ENCODE measurements around the gene TRIM2. TPM values are rescaled to one million over a fixed set of nuclear protein-coding genes. Genes with fewer than 3 reads are reported as not detected.

Gene TRIM2
- total and polyA plus RNA-seq, 3 donors from 2014 or later = 6.1 to 12.8 (median 10.7) TPM

- H3K27me3 ChIP-seq = no peaks in the 10 kb centered on the region
- DNase-seq = no peak
- no peaks in the 10 kb centered on the region for H3K36me3 ChIP-seq (ENCODE audit: low read depth, missing control alignments)
- H3K4me3 ChIP-seq = no peak overlapping the region
- H3K9me3 ChIP-seq = no peaks in the 10 kb centered on the region
- intact Hi-C loops (cut with DNase I; ENCODE audit: low total_unique reads) = no loop called here
- 76 to 82% methylated on average over 1 of the region's 1 CpG for WGBS, 2 donors
- no peak for TF ChIP-seq POLR2A (IDR thresholded peaks at IDR 0.05)
- no peak for TF ChIP-seq CTCF (IDR thresholded peaks at IDR 0.05)
- H3K27ac ChIP-seq = no peak overlapping the region
- H3K4me1 ChIP-seq = peaks cover 11% of the 10 kb centered on the region
Observed at GRCh38 chr4:153294631-153295030, 90.4 kb downstream of the TRIM2 start.

DNA sequence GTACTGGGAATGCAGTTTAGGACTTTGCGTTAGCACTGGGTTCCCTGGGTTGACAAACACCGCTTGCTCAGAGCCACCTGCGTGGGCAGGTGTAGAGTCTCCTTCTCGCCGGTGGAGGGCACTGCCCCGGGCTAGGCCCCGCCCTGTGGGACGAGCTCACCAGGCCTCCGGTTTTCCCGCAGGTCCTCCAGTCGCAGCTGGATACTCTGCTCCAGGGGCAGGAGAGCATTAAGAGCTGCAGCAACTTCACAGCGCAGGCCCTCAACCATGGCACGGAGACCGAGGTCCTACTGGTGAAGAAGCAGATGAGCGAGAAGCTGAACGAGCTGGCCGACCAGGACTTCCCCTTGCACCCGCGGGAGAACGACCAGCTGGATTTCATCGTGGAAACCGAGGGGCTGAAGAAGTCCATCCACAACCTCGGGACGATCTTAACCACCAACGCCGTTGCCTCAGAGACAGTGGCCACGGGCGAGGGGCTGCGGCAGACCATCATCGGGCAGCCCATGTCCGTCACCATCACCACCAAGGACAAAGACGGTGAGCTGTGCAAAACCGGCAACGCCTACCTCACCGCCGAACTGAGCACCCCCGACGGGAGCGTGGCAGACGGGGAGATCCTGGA lies 91.0 kb downstream of the TRIM2 start:
- Histone ChIP-seq H3K27me3 (no peaks in the 10 kb centered on the region), H3K4me3 (peak overlapping the region in 1 of 2 donors; percentile 16), H3K9me3 (no peaks in the 10 kb centered on the region), H3K4me1 (peaks cover 11% of the 10 kb centered on the region), H3K36me3 (ENCODE audit: low read depth, missing control alignments) (no peaks in the 10 kb centered on the region), H3K27ac (no peak overlapping the region)
- intact Hi-C loops (cut with DNase I; ENCODE audit: low total_unique reads) = no loop called here
- TF ChIP-seq POLR2A (IDR thresholded peaks at IDR 0.05) = no peak
- no peak for TF ChIP-seq CTCF (IDR thresholded peaks at IDR 0.05)
- DNase-seq = no peak
- 48 to 80% methylated on average over 14 to 40 of the region's 40 CpGs for WGBS, 2 donors

DNA sequence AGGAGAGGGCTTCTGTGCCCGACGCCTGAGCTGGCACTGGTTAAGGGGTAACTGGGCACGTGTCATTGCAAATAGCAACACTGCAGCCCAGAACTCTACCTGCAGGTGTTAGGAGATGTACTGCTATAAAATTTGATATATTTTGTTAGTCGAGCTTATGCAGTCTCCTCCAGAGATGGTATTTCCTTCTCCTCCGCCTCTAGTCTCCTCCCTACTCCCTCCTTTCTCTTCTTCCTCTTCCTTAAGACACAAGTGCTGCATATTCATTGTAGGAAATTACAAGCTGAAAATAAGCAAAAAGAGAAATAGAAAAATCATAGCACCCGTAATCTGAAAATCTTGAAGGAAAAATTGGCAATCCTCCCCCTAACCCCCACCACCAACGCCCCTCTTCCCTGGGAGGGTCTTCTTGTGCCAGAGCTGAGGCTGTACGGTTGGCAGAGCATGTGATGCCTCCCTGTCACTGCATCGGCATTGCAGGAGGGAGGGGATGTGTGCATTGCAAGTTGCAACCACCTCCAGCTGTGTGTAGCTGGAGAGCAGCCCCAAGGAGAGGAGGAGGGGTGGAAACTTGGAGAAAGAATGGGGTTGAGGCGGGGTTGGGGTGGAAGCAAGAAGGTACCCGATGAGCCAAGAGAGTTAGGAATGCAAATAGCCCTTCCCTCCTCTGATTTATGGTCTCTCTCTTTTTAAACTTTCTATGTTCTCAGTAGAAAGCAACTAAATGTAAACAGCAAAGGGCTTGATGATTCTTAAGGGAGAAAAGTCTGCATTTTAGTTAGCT lies 92.0 kb downstream of the TRIM2 start:
- H3K4me1 ChIP-seq = peaks cover 11% of the 10 kb centered on the region
- intact Hi-C loops (cut with DNase I; ENCODE audit: low total_unique reads) = no loop called here
- H3K27ac ChIP-seq = no peak overlapping the region
- H3K36me3 ChIP-seq (ENCODE audit: low read depth, missing control alignments) = no peaks in the 10 kb centered on the region
- DNase-seq = no peak
- no peaks in the 10 kb centered on the region for H3K9me3 ChIP-seq
- no peaks in the 10 kb centered on the region for H3K27me3 ChIP-seq
- no peak overlapping the region for H3K4me3 ChIP-seq
- whole genome bisulfite sequencing, 2 donors = 30 to 39% methylated on average over 11 of the region's 11 CpGs
- TF ChIP-seq CTCF (IDR thresholded peaks at IDR 0.05) (no peak), POLR2A (IDR thresholded peaks at IDR 0.05) (no peak)

- Histone ChIP-seq H3K27ac (no peak overlapping the region), H3K4me3 (no peak overlapping the region), H3K27me3 (no peaks in the 10 kb centered on the region), H3K36me3 (ENCODE audit: low read depth, missing control alignments) (no peaks in the 10 kb centered on the region), H3K4me1 (peaks cover 11% of the 10 kb centered on the region), H3K9me3 (no peaks in the 10 kb centered on the region)
- 55 to 68% methylated on average over 8 of the region's 8 CpGs for WGBS, 2 donors
- TF ChIP-seq POLR2A (IDR thresholded peaks at IDR 0.05) = no peak
- TF ChIP-seq CTCF (IDR thresholded peaks at IDR 0.05) = no peak
- intact Hi-C loops (cut with DNase I; ENCODE audit: low total_unique reads) = no loop called here
- no peak for DNase-seq
Observed at GRCh38 chr4:153297116-153297515, 92.9 kb downstream of the TRIM2 start.
